ENCODE data around the gene ADIPOR2. TPM values are rescaled to one million over a fixed set of nuclear protein-coding genes. Genes with fewer than 3 reads are reported as not detected.
A peak's percentile ranks its signal among the peaks of the same experiment; 100 is the strongest.

The ADIPOR2 gene
- total RNA-seq, 2 donors from 2014 or later: 37.0 to 43.5 TPM

DNA sequence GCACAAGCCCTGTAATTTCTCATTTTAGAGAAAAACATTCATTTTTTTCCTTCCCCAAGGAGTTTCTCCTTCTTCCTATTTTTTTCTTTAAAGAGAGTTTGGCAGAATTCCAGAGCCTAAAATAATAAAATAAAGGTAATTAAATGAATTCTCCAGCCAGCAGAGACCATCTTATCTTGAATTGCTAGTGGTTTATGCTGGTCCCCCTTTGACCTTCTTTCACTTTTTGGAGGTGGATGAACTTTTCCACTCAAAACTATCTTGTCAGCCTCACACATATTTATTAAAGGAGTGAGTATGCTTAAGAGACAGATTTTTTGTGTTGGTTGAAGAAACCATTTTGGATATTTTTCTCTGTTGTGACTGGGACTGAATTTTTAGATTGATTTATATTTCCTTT, 47.6 kb downstream of the ADIPOR2 start:
- H3K27me3 Mint-ChIP-seq (ENCODE audit: low read depth): no peaks in the 10 kb centered on the region
- no peaks in the 10 kb centered on the region for H3K9me3 Mint-ChIP-seq
- no peak overlapping the region for H3K27ac Mint-ChIP-seq
- peaks cover 27% of the 10 kb centered on the region for H3K4me1 Mint-ChIP-seq (ENCODE audit: low read depth)
- ATAC-seq (replicated peaks in 1 of 2) (no peak), DNase-seq (no peak)
- H3K4me3 Mint-ChIP-seq: no peak overlapping the region
- peaks cover 0 to 3% of the 10 kb centered on the region in 2 donors for H3K36me3 Mint-ChIP-seq (ENCODE audit: insufficient read depth in 2 of 2)

DNA sequence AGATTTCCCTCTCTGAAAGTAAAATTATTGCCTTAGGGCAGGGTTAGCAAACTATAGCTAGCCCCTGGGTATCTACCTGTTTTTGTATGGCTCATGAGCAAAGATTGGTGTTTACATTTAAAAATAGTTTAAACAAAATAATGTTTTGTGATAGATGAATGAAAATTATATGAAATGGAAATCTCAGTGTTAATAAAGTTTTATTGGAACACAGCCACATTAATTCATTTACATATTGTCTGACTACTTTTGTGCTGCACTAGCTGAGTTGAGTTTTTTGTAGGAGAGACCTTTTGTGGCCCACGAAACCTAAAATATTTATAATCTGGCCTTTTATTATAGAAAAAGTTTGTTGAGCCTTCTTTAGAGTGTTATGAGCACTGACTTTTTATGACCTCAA, 48.5 kb downstream of the ADIPOR2 start:
- ATAC-seq (replicated peaks in 1 of 2): no peak
- DNase-seq: no peak
- peaks cover 27% of the 10 kb centered on the region for H3K4me1 Mint-ChIP-seq (ENCODE audit: low read depth)

GRCh38 chr12:1740161-1740948, 49.5 kb downstream of the ADIPOR2 start:
- Mint-ChIP-seq H3K27ac (peak overlapping the region; percentile 22), H3K27me3 (ENCODE audit: low read depth) (no peaks in the 10 kb centered on the region), H3K9me3 (no peaks in the 10 kb centered on the region), H3K36me3 (ENCODE audit: insufficient read depth in 2 of 2) (peaks cover 0 to 4% of the 10 kb centered on the region in 2 donors), H3K4me1 (ENCODE audit: low read depth) (peaks cover 27% of the 10 kb centered on the region), H3K4me3 (no peak overlapping the region)
- no peak for DNase-seq
- ATAC-seq (replicated peaks in 1 of 2): no peak

More for the DNA sequence above, 48.5 kb downstream of the ADIPOR2 start:
- Mint-ChIP-seq H3K27me3 (ENCODE audit: low read depth) (no peaks in the 10 kb centered on the region), H3K27ac (no peak overlapping the region), H3K4me3 (no peak overlapping the region), H3K9me3 (no peaks in the 10 kb centered on the region), H3K36me3 (ENCODE audit: insufficient read depth in 2 of 2) (no peaks in the 10 kb centered on the region)

- Mint-ChIP-seq H3K27ac (peak overlapping the region; percentile 22), H3K9me3 (peaks cover 2% of the 10 kb centered on the region in 2 donors), H3K27me3 (ENCODE audit: low read depth) (no peaks in the 10 kb centered on the region), H3K4me3 (no peak overlapping the region), H3K36me3 (ENCODE audit: insufficient read depth in 2 of 2) (peaks cover 0 to 12% of the 10 kb centered on the region in 2 donors), H3K4me1 (ENCODE audit: low read depth) (peaks cover 27% of the 10 kb centered on the region)
- DNase-seq (no peak), ATAC-seq (replicated peaks in 1 of 2) (no peak)
Observed at GRCh38 chr12:1741154-1741949, 50.5 kb downstream of the ADIPOR2 start.

- Mint-ChIP-seq H3K36me3 (ENCODE audit: insufficient read depth in 2 of 2) (peaks cover 5 to 38% of the 10 kb centered on the region in 2 donors), H3K27ac (no peak overlapping the region), H3K4me3 (no peak overlapping the region), H3K27me3 (ENCODE audit: low read depth) (no peaks in the 10 kb centered on the region), H3K4me1 (ENCODE audit: low read depth) (peaks cover 9% of the 10 kb centered on the region), H3K9me3 (peaks cover 6 to 12% of the 10 kb centered on the region in 2 donors)
- DNase-seq (no peak), ATAC-seq (replicated peaks in 1 of 2) (no peak)
Observed at GRCh38 chr12:1744932-1745331, 54.1 kb downstream of the ADIPOR2 start.

DNA sequence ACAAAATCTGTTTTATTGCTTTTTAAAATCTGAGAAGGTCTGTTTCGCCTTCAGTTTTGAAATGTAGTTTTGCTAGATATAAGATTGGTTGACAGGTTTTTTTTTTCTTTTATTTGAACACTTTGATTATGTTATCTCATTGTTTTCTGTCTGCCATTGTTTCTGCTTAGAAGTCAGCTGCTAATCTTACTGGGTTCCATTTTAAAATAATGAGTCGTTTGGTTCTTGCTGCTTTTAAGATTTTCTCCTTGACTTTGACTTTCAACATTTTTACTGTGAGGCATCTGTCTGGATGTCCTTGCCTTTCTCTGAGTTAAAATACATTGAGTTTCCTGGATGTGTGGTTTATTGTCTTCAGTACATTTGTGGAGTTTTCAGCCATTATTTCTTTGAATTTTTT, 56.7 kb downstream of the ADIPOR2 start:
- no peaks in the 10 kb centered on the region for H3K4me1 Mint-ChIP-seq (ENCODE audit: low read depth)
- H3K36me3 Mint-ChIP-seq (ENCODE audit: insufficient read depth in 2 of 2): peaks cover 5 to 38% of the 10 kb centered on the region in 2 donors
- H3K27ac Mint-ChIP-seq: no peak overlapping the region
- ATAC-seq (replicated peaks in 1 of 2) (no peak), DNase-seq (no peak)
- H3K4me3 Mint-ChIP-seq: no peak overlapping the region
- H3K27me3 Mint-ChIP-seq (ENCODE audit: low read depth): no peaks in the 10 kb centered on the region
- peaks cover 6 to 12% of the 10 kb centered on the region in 2 donors for H3K9me3 Mint-ChIP-seq

DNA sequence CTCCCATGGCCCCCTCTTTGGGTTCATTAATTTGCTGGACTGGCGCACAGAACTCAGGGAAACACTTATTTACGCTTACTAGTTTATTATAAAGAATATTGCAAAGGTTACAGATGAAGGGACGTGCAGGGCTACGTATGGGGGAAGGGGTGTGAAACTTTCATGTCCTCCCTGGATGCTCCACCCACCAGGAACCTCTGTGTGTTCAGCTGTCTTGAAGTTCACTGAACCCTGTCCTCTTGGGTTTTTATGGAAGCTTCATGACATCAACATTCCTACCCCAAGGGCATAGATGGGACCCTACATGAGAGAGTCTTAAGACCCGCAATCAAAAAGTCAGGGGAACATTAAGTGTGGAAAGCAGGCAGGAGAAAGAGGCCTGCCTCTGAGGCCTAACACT, 58.1 kb downstream of the ADIPOR2 start:
- H3K36me3 Mint-ChIP-seq (ENCODE audit: insufficient read depth in 2 of 2): peaks cover 5 to 38% of the 10 kb centered on the region in 2 donors
- H3K27ac Mint-ChIP-seq: no peak overlapping the region
- peaks cover 6% of the 10 kb centered on the region for H3K4me1 Mint-ChIP-seq (ENCODE audit: low read depth)
- no peak overlapping the region for H3K4me3 Mint-ChIP-seq
- H3K9me3 Mint-ChIP-seq: peaks cover 6 to 12% of the 10 kb centered on the region in 2 donors
- no peak for DNase-seq
- H3K27me3 Mint-ChIP-seq (ENCODE audit: low read depth): no peaks in the 10 kb centered on the region
- ATAC-seq (replicated peaks in 1 of 2): no peak

GRCh38 chr12:1750300-1750699, 59.4 kb downstream of the ADIPOR2 start:
- Mint-ChIP-seq H3K36me3 (ENCODE audit: insufficient read depth in 2 of 2) (peaks cover 5 to 39% of the 10 kb centered on the region in 2 donors), H3K4me3 (no peak overlapping the region), H3K27me3 (ENCODE audit: low read depth) (no peaks in the 10 kb centered on the region), H3K27ac (no peak overlapping the region), H3K9me3 (peaks cover 6 to 12% of the 10 kb centered on the region in 2 donors), H3K4me1 (ENCODE audit: low read depth) (peaks cover 6% of the 10 kb centered on the region)
- no peak for ATAC-seq (replicated peaks in 1 of 2)
- no peak for DNase-seq

DNA sequence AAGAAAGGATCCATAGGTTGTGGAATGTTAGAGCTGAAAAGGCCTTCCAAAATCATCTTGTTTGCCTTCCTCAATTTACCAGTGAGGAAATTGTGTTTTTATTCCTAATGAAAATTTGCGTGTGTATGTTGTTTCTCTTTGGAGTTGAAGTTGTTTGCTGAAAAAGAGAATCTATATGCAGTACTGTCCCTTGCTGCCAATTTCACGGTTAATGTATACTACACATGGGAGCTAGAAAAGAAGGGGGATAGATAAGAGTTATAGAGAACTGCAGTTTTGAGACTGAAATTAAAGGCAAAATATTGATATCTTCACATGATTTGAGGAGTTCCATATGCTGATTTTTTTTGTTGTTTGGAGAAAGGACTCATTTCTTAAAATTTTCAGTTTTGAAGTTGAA, 67.5 kb downstream of the ADIPOR2 start:
- no peaks in the 10 kb centered on the region for H3K27me3 Mint-ChIP-seq (ENCODE audit: low read depth)
- peaks cover 7 to 16% of the 10 kb centered on the region in 2 donors for H3K36me3 Mint-ChIP-seq (ENCODE audit: insufficient read depth in 2 of 2)
- no peak overlapping the region for H3K27ac Mint-ChIP-seq
- DNase-seq: no peak
- no peak overlapping the region for H3K4me3 Mint-ChIP-seq
- H3K4me1 Mint-ChIP-seq (ENCODE audit: low read depth): no peaks in the 10 kb centered on the region
- ATAC-seq (replicated peaks in 1 of 2): no peak
- no peaks in the 10 kb centered on the region for H3K9me3 Mint-ChIP-seq

DNA sequence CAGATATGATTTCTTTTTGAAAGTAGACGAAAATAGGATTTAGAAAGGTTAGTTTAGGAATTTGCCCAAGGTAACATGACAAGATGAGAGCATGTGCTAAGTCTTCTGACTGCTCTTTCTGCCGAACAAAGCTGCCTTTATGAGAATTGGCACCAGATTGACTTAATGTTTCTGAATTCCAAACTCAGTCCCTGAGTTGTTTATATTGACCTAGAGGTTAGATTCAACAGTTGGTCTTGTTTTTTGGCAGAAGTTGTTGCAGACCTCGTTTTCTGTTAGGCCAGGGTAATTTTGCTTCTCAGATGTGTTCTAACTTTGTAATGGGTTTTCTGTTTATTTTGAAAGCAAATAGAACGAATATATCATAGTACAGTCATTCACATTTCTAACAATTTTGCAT, 68.0 kb downstream of the ADIPOR2 start:
- DNase-seq: no peak
- Mint-ChIP-seq H3K27me3 (ENCODE audit: low read depth) (no peaks in the 10 kb centered on the region), H3K27ac (no peak overlapping the region), H3K9me3 (no peaks in the 10 kb centered on the region), H3K4me3 (no peak overlapping the region), H3K4me1 (ENCODE audit: low read depth) (no peaks in the 10 kb centered on the region), H3K36me3 (ENCODE audit: insufficient read depth in 2 of 2) (peaks cover 7 to 16% of the 10 kb centered on the region in 2 donors)
- ATAC-seq (replicated peaks in 1 of 2): no peak

DNA sequence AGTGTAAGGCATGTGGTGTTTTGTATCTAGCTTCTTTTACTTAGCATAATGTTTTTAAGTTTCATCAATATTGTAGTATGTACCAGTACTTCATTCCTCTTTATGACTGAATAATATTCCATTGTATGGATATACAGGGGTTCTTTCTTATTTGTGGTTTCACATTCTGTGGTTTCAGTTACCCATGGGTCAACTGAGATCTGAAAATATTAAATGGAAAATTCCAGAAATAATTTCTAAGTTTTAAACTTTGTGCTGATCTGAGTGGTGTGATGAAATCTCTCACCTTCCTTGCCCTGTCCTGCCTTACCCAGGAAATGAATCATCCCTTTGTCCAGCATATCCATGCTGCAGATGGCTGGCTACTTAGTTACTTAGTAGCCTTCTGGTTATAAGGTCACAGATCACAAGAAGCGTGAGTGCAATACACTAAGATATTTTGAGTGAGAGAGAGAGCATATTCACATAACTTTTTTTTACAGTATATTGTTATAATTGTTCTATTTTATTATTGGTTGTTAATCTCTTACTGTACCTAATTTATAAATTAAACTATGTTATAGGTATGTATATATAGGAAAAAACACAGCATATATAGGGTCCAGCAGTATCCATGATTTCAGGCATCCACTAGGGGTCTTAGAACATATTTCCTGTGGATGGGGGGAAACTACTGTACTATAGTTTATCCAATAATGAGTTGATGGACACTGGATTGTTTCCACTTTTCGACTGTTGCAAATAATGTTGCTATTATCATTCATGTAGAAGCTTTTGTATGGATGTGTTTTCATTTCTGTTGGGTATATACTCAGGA, 69.9 kb downstream of the ADIPOR2 start:
- no peaks in the 10 kb centered on the region for H3K4me1 Mint-ChIP-seq (ENCODE audit: low read depth)
- H3K36me3 Mint-ChIP-seq (ENCODE audit: insufficient read depth in 2 of 2): peaks cover 7 to 10% of the 10 kb centered on the region in 2 donors

GRCh38 chr12:1761857-1762256, 71.0 kb downstream of the ADIPOR2 start:
- H3K9me3 Mint-ChIP-seq: no peaks in the 10 kb centered on the region
- H3K27ac Mint-ChIP-seq: no peak overlapping the region
- H3K36me3 Mint-ChIP-seq (ENCODE audit: insufficient read depth in 2 of 2): peaks cover 4 to 5% of the 10 kb centered on the region in 2 donors
- H3K4me3 Mint-ChIP-seq: no peak overlapping the region
- no peaks in the 10 kb centered on the region for H3K27me3 Mint-ChIP-seq (ENCODE audit: low read depth)
- ATAC-seq (replicated peaks in 1 of 2) (no peak), DNase-seq (no peak)
- no peaks in the 10 kb centered on the region for H3K4me1 Mint-ChIP-seq (ENCODE audit: low read depth)

More for the DNA sequence above, 69.9 kb downstream of the ADIPOR2 start:
- no peaks in the 10 kb centered on the region for H3K27me3 Mint-ChIP-seq (ENCODE audit: low read depth)
- ATAC-seq (replicated peaks in 1 of 2) (no peak), DNase-seq (no peak)
- H3K27ac Mint-ChIP-seq: peak overlapping the region; percentile 63
- no peak overlapping the region for H3K4me3 Mint-ChIP-seq
- H3K9me3 Mint-ChIP-seq: no peaks in the 10 kb centered on the region

- H3K27me3 Mint-ChIP-seq (ENCODE audit: low read depth): no peaks in the 10 kb centered on the region
- ATAC-seq (replicated peaks in 1 of 2) (no peak), DNase-seq (no peak)
- H3K9me3 Mint-ChIP-seq: no peaks in the 10 kb centered on the region
- H3K36me3 Mint-ChIP-seq (ENCODE audit: insufficient read depth in 2 of 2): peaks cover 0 to 2% of the 10 kb centered on the region in 2 donors
- H3K27ac Mint-ChIP-seq: no peak overlapping the region
- H3K4me3 Mint-ChIP-seq: no peak overlapping the region
- H3K4me1 Mint-ChIP-seq (ENCODE audit: low read depth): no peaks in the 10 kb centered on the region
Observed at GRCh38 chr12:1763153-1763552, 72.3 kb downstream of the ADIPOR2 start.
